T-helper 9 cell (primary cell): ENCODE measurements around the gene ADAMTS6.

Experiments
- DNase-seq: peaks from one replicate; pipeline ENCODE4 v3.0.0-alpha.2; 2020

ADAMTS6 gene

DNA sequence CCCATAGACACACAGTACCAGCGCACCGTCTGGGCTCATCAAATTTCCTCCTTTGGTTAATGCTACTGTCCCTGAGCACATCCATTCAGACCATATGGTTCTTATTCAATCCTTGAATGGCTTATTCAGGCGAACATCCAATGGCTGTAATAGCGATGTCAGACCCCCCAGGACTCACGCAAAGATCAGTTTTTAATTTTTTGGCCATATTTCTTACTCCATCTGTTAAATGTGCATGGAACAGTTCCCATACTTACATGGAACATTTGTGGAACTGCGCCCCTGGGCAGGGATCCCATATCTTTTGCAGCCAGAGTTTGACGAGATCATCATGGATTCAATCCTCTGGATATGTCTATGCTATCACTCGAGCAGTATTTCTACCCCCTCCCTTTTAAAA lies 213.2 kb downstream of the ADAMTS6 start:
- no peak for DNase-seq

DNA sequence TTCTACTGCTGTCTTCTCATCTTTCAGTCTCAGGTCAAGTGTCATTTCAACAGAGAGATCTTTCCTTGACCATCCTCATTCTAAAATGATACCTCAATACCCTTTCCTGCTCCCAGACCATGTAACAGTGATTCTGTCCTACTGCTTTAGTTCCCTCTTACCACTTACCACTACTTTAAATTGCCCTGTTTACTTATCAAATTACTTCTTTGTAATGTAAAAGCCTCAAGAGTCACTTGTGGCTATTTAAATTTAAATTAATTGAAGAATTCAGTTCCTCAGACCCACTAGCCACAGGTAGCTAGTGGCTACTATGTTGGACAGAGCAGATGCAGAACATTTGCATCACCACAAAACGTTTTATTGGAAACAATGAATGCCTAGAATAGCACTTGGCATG lies 217.3 kb downstream of the ADAMTS6 start:
- no peak for DNase-seq

DNA sequence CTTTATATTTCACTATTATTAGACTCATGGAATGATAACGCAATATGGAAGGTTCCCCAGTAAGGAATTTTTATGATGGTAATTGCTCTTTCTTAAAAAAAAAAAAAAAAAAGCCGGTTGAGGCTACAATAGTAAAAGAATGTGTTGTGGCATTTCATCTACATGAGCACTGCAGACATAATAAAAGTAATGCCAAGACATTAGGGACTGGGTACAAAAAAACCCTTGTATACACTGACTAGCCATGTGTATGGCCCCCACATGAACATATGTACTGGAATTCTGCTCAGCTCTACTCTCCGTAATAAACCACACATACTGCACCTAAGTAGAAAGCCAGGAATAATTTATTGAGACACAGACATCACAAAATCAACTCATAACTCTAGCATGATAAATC lies 218.4 kb downstream of the ADAMTS6 start:
- no peak for DNase-seq

DNA sequence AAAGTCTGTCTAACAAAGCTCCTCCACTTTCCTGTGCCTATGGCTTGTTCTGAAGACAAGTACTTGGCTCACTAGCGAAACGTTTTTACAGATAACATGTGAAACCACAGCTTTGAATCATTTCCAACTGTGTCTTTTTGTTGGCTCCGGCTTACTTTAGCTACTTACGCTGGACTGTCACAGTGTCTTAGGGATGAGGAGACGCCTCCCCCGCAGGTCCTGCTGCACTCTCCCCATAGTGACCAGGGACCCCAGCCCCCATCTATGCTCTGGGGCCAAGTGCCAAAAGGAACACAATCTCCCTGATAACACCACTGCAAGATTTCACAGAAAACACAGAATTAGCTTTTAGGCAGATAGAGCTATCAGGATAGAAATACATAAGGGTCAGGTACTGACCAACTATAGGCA lies 219.1 kb downstream of the ADAMTS6 start:
- no peak for DNase-seq

DNA sequence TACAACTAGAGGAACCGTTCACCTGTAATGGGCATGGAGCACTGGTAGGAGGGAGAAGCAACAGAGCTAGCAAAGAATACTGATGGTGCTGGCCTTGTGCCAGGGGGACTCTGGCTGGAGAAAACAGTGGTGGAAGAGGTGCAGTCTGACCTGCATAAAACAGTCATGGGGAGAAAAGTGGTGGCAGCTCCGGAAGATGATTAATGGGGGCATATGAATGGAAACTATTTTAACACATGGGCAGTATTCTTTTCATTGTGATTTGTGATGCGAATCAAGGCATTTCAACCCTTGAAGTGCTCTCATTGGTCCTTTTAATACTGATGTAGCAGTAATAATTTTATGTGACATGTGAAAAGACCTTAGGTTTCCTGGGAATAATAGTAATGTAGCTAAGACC lies 219.6 kb downstream of the ADAMTS6 start:
- DNase-seq, result no peak

DNA sequence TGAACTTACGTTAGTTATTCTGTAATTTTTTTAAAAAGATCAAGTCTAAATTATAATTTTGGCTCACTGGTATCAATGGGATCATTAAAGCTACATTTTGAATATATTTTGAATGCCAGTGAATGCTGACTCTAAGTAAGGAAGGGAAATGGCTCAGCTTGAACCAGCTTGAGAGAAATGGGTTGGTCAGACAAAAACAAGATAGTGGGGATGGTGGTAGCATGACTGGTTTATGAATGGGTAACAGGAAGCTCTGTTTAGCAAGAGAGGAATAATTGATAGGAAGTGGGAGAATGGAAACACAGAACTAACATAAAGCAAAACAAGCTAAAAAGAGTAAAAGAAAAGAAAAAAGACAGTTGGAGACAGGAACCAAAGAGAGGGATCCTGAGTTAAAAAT lies 220.2 kb downstream of the ADAMTS6 start:
- no peak for DNase-seq

DNA sequence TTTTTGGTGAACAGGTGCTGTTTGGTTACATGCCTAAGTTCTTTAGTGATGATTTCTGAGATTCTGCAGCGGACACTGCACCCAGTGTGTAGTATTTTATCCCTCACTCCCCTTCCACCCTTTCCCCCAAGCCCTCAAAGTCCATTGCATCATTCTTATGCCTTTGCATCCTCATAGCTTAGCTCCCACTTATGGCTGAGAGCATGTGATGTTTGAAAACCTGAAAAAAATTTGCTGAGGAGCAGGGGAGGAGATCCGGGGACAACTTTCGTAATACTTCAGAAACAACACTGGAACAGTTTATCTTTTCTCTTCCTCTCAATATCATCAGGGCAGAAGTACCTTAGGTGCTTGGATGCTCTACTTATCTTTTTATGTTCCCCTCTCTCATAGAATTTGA lies 226.4 kb downstream of the ADAMTS6 start:
- DNase-seq, result no peak

DNA sequence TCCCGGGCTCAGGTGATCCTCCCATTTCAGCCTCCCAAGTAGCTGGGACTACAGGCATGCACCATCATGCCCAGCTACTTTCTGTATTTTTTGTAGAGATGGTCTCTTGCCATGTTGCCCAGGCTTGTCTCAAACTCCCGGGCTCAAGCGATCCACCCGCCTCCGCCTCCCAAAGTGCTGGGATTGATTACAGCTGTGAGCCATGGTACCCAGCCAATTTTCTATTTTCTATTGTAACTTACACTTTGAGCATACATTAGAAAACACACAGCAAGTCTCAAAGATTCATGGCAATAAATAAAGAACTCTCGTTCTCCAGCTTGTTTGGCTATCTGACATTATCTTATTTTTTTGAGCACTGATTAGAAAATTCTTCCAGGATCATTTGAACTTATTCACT lies 228.7 kb downstream of the ADAMTS6 start:
- DNase-seq, result no peak

DNA sequence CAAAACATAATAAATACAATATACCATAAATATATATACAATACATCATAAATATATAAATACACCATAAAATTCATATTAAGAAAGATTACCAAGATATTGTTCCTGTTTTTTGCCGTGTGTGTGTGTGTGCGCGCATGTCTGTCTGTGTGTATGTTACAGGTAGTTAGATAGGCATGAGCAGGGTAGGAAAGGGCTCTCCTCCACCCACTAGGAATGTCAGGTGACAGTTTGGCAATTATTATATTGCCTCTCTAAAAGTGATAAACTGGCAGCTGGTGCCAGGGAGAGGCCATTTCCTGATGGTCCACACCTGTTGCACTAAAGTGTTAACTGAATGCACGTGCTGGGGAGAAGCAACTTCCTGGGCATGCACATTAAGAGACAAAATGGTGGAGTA lies 232.8 kb downstream of the ADAMTS6 start:
- no peak for DNase-seq

DNA sequence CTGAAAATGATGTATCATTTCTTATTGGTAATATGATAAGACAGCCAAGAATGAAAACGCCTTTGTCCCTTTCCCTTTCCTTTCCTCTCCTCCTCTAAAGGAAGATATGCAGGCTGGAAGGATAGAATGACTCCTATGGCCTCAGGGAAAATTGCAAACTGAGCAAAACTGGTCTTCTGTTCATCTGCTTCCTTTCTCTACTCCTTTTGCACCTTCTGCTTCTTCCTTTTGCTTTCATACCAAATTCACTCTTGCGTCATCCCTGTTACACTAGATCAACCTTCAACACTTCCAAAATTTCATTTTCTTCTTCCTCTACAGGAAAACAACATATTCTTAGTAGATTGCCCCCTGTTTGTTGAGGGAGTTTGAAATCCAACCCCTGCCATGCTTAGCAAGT lies 234.1 kb downstream of the ADAMTS6 start:
- no peak for DNase-seq

DNA sequence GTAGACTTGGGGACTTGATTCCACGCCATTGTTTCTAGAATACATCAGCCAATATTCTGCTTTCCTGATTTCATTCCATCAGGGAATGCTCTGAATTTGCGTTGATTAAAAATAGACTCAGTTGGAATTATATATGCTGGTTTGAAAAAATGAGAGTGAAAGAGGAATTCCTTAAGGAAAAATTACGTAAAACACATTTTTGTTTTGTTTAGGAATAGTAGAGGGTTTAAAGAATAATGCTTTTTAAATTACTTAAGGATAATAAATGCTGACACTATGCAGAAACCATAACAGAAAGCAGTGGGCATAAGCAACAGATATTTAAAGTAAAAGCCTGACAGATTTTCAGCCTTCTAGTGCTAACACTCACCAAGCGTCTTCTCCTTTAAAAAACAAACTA lies 235.0 kb downstream of the ADAMTS6 start:
- no peak for DNase-seq

DNA sequence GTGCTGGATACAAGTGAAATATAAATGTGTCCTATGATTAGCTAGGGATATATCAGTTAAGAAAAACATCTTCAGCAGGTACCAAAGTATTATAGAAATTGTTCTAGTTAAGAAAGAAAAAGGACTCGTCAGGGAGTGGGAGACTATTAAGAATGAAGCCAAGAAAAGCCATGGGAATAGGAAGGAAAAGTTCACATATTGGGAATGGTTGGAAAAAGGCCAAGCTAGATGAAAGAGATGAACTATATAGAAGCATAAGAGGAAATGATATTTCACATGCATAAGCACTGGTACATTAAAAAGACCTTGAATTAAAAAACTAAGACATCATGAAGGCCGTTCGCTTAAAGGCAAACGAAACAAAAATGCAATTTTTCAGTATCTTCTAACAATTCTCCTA lies 237.7 kb downstream of the ADAMTS6 start:
- no peak for DNase-seq

DNA sequence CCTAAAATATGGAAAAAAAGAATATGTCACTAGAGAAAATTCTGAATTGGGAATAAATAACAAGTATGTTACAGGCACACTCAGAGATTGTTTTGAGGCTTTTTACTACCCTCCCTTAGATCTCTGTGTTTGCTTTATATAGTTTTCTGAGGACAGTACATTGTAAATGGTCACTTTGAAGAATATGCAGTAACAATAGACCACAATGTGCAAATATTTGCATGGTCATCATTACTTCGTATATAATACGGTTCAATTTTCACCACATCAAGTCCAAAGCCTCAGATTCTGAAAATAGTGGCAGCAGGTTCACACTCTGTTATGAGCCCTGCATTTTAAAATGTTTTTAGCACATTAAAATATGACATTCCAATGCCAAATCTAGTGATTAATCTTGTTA lies 238.6 kb downstream of the ADAMTS6 start:
- DNase-seq, result no peak

DNA sequence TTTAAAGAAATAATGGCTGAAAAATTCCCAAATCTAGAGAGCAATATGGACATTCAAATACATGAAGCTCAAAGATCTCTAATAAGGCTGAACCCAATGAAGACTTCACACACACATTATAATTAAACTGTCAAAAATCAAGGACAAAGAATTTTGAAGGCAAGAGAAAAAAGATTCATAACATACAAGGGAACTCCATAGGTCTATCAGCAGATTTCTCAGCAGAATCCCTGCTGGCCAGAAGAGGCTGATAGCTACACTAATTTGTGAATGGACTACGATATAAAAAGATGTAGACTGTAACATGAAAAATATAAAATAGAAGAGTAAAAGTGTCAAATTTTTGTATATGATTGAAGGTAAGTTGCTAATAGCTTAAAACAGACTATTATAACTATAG lies 251.9 kb downstream of the ADAMTS6 start:
- no peak for DNase-seq

DNA sequence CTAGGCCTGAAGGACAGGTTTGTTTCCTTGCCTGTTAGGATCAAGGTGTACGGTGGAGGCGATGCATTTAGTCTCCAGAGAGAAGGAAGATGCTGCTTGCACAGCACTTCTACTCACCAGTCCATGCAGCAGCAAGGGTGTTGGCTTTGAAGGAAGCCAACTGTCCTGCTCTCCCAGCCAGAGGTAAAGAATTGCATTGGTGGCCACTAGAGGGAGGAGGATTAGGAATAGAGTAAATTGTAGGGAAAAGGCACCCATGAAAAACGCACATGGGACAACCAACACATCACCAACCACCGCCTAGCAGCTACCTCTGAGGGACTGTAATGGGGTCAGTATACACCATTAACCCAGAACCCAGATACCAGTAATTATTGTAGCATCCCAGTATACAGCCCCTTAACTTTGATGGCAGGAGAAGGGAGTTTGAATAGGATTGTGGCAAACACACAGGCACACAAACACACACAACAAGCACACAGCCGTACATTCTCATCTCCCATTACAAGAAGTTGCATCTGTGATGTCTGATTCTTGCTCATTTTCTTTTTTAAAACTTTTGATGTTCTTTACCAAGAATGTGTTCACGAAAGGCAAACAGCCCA lies 267.7 kb downstream of the ADAMTS6 start:
- no peak for DNase-seq

DNA sequence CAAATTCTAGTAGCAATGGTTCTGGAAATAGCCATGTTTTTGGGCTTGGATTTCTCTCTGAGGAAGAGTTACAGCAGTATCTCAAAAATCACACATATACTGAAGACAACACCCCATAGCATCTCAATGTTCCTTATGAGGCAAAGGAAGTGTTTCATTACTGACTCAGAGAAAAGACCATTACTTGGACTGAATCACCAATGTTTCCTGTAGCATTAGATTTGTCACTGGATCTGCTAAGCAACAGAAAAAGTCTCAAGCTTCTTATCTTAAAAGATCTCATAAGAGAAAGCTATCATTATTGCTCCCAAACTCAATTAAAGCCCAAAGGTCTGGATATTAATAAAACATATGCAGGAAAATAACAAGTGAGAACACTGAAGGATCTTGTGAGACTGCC lies 272.4 kb downstream of the ADAMTS6 start:
- no peak for DNase-seq

DNA sequence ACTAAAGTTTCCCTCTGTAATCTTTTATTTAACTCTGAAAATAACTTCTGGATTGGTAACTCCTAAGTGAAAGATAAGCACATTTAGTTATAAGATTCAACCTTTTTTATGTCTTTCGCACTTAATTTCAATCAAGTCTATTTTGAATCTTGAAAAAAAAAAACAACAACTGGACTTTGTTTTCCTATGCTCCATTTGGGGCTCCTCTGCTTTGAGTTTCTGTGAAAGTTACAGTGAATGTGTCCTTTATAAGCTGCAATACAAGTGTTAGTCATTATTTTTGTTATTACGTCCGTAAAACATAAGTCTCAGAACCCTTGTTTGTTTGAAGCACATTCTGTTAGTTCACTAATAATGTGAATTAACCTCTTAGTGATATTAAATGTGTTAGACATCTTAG lies 276.8 kb downstream of the ADAMTS6 start:
- DNase-seq, result no peak

DNA sequence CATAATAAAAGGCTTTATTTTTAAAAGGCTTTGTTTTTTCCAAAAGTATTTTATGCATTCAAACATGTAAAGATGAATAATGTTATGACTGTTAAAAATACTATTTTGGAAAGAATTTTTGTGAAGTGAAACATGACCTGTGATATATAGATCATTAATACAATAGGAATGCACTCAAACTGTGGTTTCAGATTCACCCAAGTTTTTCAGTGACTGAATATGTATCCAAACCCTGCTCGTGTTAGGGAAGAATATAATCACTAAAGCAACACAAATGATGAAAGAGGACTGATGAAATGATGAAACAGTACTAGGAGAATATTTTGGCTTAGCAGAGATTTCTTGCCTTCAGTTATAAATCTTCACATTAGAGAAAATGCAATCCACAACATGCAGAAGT lies 278.0 kb downstream of the ADAMTS6 start:
- no peak for DNase-seq

DNA sequence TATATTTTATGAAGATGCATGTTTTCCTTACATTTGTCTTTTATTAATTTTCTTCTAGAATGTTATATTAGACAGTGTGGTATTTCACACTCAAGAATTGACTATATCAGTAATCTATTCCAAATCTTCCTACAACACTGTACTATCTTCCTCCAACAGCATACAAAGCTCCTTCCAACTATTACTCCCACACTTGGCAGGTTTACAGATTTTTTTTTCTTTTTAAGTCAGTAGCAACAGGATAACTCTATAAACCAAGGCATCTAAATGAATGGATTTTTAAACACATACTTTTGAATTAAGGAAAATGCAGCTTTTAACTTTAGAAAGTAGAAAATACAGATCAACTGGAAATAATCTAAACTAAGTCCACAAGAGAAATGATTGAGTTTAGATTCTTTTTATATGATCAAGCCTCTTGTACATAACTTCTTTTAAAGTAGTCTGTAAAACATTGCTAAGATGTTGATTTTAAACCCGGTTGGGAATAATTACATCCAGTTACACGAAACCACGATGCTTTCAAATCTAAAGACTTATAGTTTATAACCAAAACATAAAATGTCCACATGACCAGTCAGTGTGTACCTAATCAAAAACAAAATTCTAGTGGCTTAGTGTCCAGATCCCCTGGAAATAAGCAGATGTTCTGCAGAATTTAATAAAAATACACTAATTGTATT lies 281.6 kb downstream of the ADAMTS6 start:
- DNase-seq, result no peak

DNA sequence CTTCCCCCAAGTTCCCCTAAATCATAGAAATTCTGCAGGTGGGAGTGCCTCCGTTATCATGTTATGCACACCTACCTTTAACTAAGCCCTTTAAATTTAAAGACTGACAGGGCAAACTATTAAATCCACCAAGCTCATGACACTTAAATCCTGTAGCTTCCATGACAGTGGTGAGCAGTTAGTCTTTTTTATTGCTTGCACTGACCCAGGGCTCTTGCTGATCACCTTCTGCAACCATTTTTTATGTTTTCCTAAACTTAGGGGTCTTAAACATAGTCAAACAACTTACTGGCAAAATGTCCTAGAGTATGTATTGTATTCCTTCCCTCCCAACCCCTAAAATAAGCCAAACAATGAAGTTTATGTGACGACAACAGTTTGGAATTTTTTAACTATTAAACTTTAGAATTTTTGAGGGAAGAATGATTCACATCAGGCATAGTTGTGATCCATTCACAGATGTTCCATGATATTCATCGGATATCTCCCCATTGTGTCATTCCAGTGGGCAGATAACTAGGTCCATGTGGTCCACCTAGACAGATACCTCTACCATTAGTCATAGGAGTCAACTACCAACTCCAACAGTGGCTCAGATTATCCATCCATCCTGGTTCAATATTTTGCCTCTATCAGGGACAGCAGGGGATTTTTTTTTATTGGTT lies 283.1 kb downstream of the ADAMTS6 start:
- no peak for DNase-seq

DNA sequence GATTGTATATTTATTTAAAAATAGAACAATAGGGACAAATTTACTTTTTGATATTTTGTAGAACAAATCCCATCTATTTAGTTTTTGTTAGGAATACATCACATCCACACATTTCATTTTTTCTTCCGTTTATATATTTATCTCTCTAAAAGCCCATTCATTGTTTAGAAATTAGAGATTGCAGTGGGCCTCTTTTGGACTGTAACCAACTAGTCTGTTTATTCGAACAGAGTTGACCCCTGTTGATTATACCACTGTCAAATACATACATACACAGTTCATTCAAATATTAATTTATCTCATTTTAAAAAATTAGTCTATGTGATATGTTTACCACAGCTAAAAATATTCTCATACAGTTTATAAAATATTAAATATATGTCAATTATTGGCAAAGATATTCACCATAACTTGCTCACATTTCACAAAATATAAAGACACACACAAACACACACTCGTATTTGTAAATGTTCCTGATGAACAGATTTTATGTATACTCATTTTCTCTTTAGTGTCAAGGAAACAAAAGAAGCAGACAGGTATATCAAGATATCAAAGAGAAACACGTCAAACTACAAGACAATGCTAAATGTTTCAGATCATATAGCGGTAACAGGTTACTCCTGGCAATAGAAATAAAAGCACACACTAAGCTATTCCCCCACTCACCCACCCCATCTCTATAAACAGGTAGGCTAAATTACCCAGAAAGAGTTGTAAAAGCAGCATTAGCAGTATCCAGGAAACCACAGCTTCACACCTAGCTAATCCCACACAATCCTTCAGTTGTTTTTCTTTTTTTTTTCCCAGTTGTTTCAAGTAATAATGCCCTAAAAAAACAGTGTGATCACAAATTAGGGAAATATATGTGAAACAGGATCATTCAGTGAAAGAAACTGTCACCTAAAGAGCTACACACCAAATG lies 283.9 kb downstream of the ADAMTS6 start:
- no peak for DNase-seq

DNA sequence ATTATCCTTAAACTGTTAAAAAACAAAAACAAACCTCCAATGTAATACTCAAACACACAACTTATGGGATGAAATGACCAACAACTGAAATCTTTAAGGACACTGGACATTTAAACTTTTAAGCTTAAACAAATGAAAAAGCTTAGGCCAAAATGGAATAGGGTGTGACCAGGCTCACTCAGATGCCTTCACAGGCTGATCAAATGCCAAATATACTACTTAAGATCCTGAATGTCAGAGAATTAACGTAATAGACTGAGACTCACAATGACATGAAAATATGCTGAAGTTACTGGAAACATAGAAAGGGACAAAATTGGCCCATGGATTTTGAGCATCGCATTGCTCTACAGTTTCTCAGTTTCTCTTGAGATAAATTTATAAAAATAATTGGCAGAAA lies 286.8 kb downstream of the ADAMTS6 start:
- DNase-seq, result no peak

DNA sequence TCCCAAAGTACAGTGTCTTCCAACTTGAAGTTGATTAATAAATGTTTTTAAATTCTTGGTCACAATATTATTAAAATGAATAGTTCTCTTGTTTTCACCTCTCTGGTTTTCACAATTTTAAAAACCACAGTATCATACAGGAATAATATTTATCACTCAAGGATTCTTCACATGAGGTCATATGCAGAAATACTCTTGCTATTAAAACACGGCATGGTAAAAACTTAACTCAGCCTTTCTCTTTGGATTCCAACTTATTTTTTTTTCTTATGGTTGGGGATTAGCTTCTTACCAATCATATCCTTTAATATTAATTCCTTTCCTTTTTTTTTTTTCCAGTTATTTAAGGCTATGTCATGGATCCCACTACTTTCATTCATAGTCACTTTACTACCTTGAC lies 289.4 kb downstream of the ADAMTS6 start:
- no peak for DNase-seq
